B cell (primary cell): Measurements from ENCODE around the gene GAPT. TPM values are rescaled to one million over a fixed set of nuclear protein-coding genes. Genes with fewer than 3 reads are reported as not detected.

Experiments used
- ATAC-seq: fragments of 200-7000 bp; cut with Tn5 transposase; one replicate; pipeline ENCODE4 v1.10.0; 2021; ENCODE audit warnings: low read depth, mild to moderate bottlenecking, moderate number of reproducible peaks, moderate library complexity
- CTCF ChIA-PET: fragments of 350-600 bp; sonication (Branson Sonifier 250); formaldehyde crosslinking; loops from one replicate; lab custom pipeline; 2021; ENCODE audit warnings: antibody characterized with exemption, inconsistent platforms; lab: Charles Lee
- POLR2A ChIA-PET: fragments of 350-600 bp; sonication (Branson Sonifier 250); formaldehyde crosslinking; loops from one replicate; lab custom pipeline; 2021; ENCODE audit warnings: antibody characterized with exemption; lab: Charles Lee
- DNase-seq: peaks from one replicate; pipeline ENCODE4 v3.0.0; 2013
- H2AFZ ChIP-seq: 2 replicates; pipeline ENCODE4 v1.6.1; 2012; ENCODE audit warnings: mild to moderate bottlenecking, low read depth, low read length; ENCODE audit not compliant: insufficient read depth, poor library complexity, severe bottlenecking
- H3K27ac ChIP-seq, 2 donors: 1 replicate in 1 of 2; 2 replicates in 1 of 2; pipeline ENCODE4 v1.5.1; 2012 to 2013; ENCODE audit warnings: low read length in 2 of 2, mild to moderate bottlenecking in 2 of 2, moderate library complexity in 1 of 2
- H3K27me3 ChIP-seq, 4 experiments: fragments of 200-600 bp in 1 of 4; sonication (generic) in 1 of 4; replicated peaks in 1 of 4; 1 replicate in 2 of 4; 2 replicates in 2 of 4; pipeline versions ENCODE4 v1.6.1 to v1.7.0; 2013 to 2016; ENCODE audit warnings: low read length in 3 of 4, mild to moderate bottlenecking in 2 of 4, mixed read lengths in 1 of 4, moderate library complexity in 1 of 4; ENCODE audit not compliant: insufficient read depth in 4 of 4, control insufficient read depth in 3 of 4; ENCODE audit errors: control extremely low read depth in 1 of 4
- H3K36me3 ChIP-seq, 2 experiments: replicated peaks in 1 of 2; 1 replicate in 1 of 2; 2 replicates in 1 of 2; pipeline versions ENCODE4 v1.6.1 to v1.7.1; 2013; ENCODE audit warnings: low read length in 1 of 2; ENCODE audit not compliant: insufficient read depth in 2 of 2, control insufficient read depth in 1 of 2; ENCODE audit errors: control extremely low read depth in 1 of 2, extremely low read depth in 1 of 2
- H3K4me1 ChIP-seq, 2 donors: fragments of 200-600 bp in 1 of 2; sonication (generic) in 1 of 2; 1 replicate in 1 of 2; 2 replicates in 1 of 2; pipeline versions ENCODE4 v1.5.1 to v1.6.1; 2013 to 2017; ENCODE audit warnings: low read length in 2 of 2; ENCODE audit not compliant: control insufficient read depth in 2 of 2, insufficient read depth in 2 of 2
- H3K4me2 ChIP-seq: replicated peaks from 2 replicates; pipeline ENCODE3; 2012; ENCODE audit warnings: mild to moderate bottlenecking, low read depth, low read length; ENCODE audit not compliant: poor library complexity, severe bottlenecking
- H3K4me3 ChIP-seq, 5 experiments: fragments of 200-600 bp in 1 of 5; sonication (generic) in 1 of 5; 1 replicate in 3 of 5; 2 replicates in 2 of 5; pipeline versions ENCODE4 v1.5.1 to v1.7.0; 2011 to 2016; ENCODE audit warnings: low read length in 4 of 5, mild to moderate bottlenecking in 4 of 5, low read depth in 2 of 5, control low read depth in 1 of 5, moderate library complexity in 1 of 5; ENCODE audit not compliant: insufficient read depth in 1 of 5; ENCODE audit errors: control extremely low read depth in 1 of 5, extremely low read depth in 1 of 5
- H3K79me2 ChIP-seq: fragments of 200-600 bp; sonication (generic); one replicate; pipeline ENCODE4 v1.6.0; 2016; ENCODE audit warnings: low read length; ENCODE audit not compliant: control insufficient read depth, insufficient read depth
- H3K9ac ChIP-seq: fragments of 200-600 bp; sonication (generic); 2 replicates; pipeline ENCODE4 v1.6.1; 2017; ENCODE audit warnings: mild to moderate bottlenecking, low read length, moderate library complexity
- H3K9me3 ChIP-seq, 3 donors: one replicate each; pipeline versions ENCODE4 v1.6.1 to v1.7.1; 2013; ENCODE audit warnings: low read length in 2 of 3; ENCODE audit not compliant: control insufficient read depth in 2 of 3, insufficient read depth in 1 of 3; ENCODE audit errors: control extremely low read depth in 1 of 3
- H4K20me1 ChIP-seq: 2 replicates; pipeline ENCODE4 v1.6.0; 2012; ENCODE audit warnings: mild to moderate bottlenecking, low read length; ENCODE audit not compliant: insufficient read depth, control insufficient read depth, poor library complexity, severe bottlenecking
- H3K27ac Mint-ChIP-seq: one replicate; pipeline ENCODE4 v1.8.0; 2021; ENCODE audit warnings: mixed read lengths
- H3K27me3 Mint-ChIP-seq: one replicate; pipeline ENCODE4 v1.8.0; 2021; ENCODE audit warnings: mixed read lengths
- H3K4me1 Mint-ChIP-seq: one replicate; pipeline ENCODE4 v1.8.0; 2021; ENCODE audit warnings: mixed read lengths
- H3K4me3 Mint-ChIP-seq: one replicate; pipeline ENCODE4 v1.8.0; 2021; ENCODE audit warnings: mixed read lengths
- H3K9me3 Mint-ChIP-seq: one replicate; pipeline ENCODE4 v1.8.0; 2022; ENCODE audit warnings: mixed read lengths; ENCODE audit not compliant: insufficient read depth
- CTCF ChIP-seq: fragments of 200-600 bp; IDR thresholded peaks from one replicate; pipeline ENCODE4 v1.8.0; 2022; ENCODE audit warnings: antibody characterized with exemption, mild to moderate bottlenecking
- EZH2 ChIP-seq: IDR thresholded peaks from 2 replicates; pipeline ENCODE4 v1.6.1; 2012; ENCODE audit warnings: borderline replicate concordance, low read depth, mild to moderate bottlenecking, moderate library complexity, low read length; ENCODE audit not compliant: insufficient read depth, poor library complexity, severe bottlenecking
- WGBS: methylation state at CpG from one replicate; pipeline ENCODE4 v1.1.5; 2013; ENCODE audit warnings: missing lambda C conversion rate; ENCODE audit not compliant: insufficient coverage; 5-methylcytosine and 5-hydroxymethylcytosine counted together
- intact Hi-C: fragments of 100-400 bp; cut with micrococcal nuclease; formaldehyde crosslinking; loops from one replicate; pipeline ENCODE4 v1.10.0; 2022
- polyA plus RNA-seq: library from polyadenylated mRNA; depleted of rRNA; stranded (reverse); fragments of >200 nt; gene quantifications from 2 replicates; pipeline ENCODE4 v1.2.3, GENCODE V29; 2012
- total RNA-seq, 2 donors: library from RNA; stranded (reverse); fragments of 120-200 nt in 1 of 2; gene quantifications; 1 replicate in 1 of 2; 2 replicates in 1 of 2; pipeline versions ENCODE4 v1.2.3 to v1.2.4, GENCODE V29; 2013 to 2022

GAPT gene
- total and polyA plus RNA-seq, 2 donors (not counting 1 experiment from before 2014, with no cell fraction given) = 51.3 to 69.0 TPM

GRCh38 chr5:58544195-58544594, 53.0 kb downstream of the GAPT start:
- Histone ChIP-seq H4K20me1 (no peaks in the 10 kb centered on the region), H3K36me3 (no peaks in the 10 kb centered on the region), H3K79me2 (no peaks in the 10 kb centered on the region), H2AFZ (peak overlapping the region; percentile 0), H3K4me1 (peaks cover 34 to 38% of the 10 kb centered on the region in 2 donors), H3K4me2 (peak overlapping the region; percentile 51), H3K27ac (no peak overlapping the region), H3K9me3 (peaks cover 0 to under 1% (median 0%) of the 10 kb centered on the region in 3 donors), H3K4me3 (peak overlapping the region in 1 of 5 experiments; percentile 31), H3K27me3 (no peaks in the 10 kb centered on the region), H3K9ac (peak overlapping the region; percentile 3)
- no peaks in the 10 kb centered on the region for H3K9me3 Mint-ChIP-seq
- ChIA-PET CTCF (interaction anchor here (1.1 to 1.2 kb wide), 2 partner anchors 67 to 83 kb away, joined by 3 read pairs; no protein-coding TSS in a partner anchor), POLR2A (no interaction called here)
- peaks cover 42% of the 10 kb centered on the region for H3K4me1 Mint-ChIP-seq
- DNase-seq (peak; percentile 19), ATAC-seq (no peak)
- intact Hi-C loops = no loop called here
- H3K27me3 Mint-ChIP-seq = no peaks in the 10 kb centered on the region
- no CpG with 5 or more reads among the region's 1 CpG for WGBS
- H3K4me3 Mint-ChIP-seq = peak overlapping the region; percentile 52
- TF ChIP-seq CTCF (no peak), EZH2 (no peak)
- peak overlapping the region; percentile 34 for H3K27ac Mint-ChIP-seq

- POLR2A ChIA-PET = no interaction called here
- TF ChIP-seq CTCF (no peak), EZH2 (no peak)
Observed at GRCh38 chr5:58544926-58545325, 53.7 kb downstream of the GAPT start.

More at GRCh38 chr5:58544926-58545325, 53.7 kb downstream of the GAPT start:
- no peaks in the 10 kb centered on the region for H3K79me2 ChIP-seq
- Mint-ChIP-seq H3K27me3 (no peaks in the 10 kb centered on the region), H3K27ac (no peak overlapping the region), H3K9me3 (no peaks in the 10 kb centered on the region), H3K4me3 (peak overlapping the region; percentile 52), H3K4me1 (peaks cover 42% of the 10 kb centered on the region)
- peak overlapping the region; percentile 51 for H3K4me2 ChIP-seq
- no peaks in the 10 kb centered on the region for H4K20me1 ChIP-seq
- DNase-seq (no peak), ATAC-seq (no peak)
- H3K27me3 ChIP-seq = no peaks in the 10 kb centered on the region
- no CpG with 5 or more reads among the region's 2 CpGs for WGBS
- peaks cover 0 to 3% (median 0%) of the 10 kb centered on the region in 3 donors for H3K9me3 ChIP-seq
- no peak overlapping the region for H2AFZ ChIP-seq
- H3K9ac ChIP-seq = peak overlapping the region; percentile 3
- H3K4me3 ChIP-seq = no peak overlapping the region
- CTCF ChIA-PET = interaction anchor here (1.1 kb wide), 1 partner anchor 68 kb away, joined by 3 read pairs; no protein-coding TSS in a partner anchor
- H3K36me3 ChIP-seq = no peaks in the 10 kb centered on the region
- peaks cover 34 to 38% of the 10 kb centered on the region in 2 donors for H3K4me1 ChIP-seq
- intact Hi-C loops = loop anchor here (5.0 kb wide), 2 partner anchors 38 to 53 kb away; partner anchors contain the start of gene GAPT
- H3K27ac ChIP-seq = no peak overlapping the region
